ENCODE measurements around the gene FBXO42. TPM values are rescaled to one million over a fixed set of nuclear protein-coding genes. Genes with fewer than 3 reads are reported as not detected.

The FBXO42 gene
- 14.8 and 17.7 TPM in 2 replicates for total RNA-seq
- polyA plus RNA-seq (2012) = 14.9 TPM

- DNase-seq (ENCODE audit: low read depth) = peak; percentile 93
Measured at GRCh38 chr1:16351994-16352841, at the start of gene FBXO42. FBXO42 (minus strand) TSS chr1:16352480; CDS start chr1:16315418, 37,062 bp downstream.

- peak; percentile 93 for DNase-seq (ENCODE audit: low read depth)
Measured at GRCh38 chr1:16398371-16398953, 46.2 kb upstream of the FBXO42 start.

- DNase-seq (ENCODE audit: low read depth) = no peak
Measured at GRCh38 chr1:16397120-16397519, 44.8 kb upstream of the FBXO42 start.

GRCh38 chr1:16396591-16396990, 44.3 kb upstream of the FBXO42 start:
- peak; percentile 92 for DNase-seq (ENCODE audit: low read depth)

- DNase-seq (ENCODE audit: low read depth) = no peak
Measured at GRCh38 chr1:16394977-16395376, 42.7 kb upstream of the FBXO42 start.

- no peak for DNase-seq (ENCODE audit: low read depth)
Measured at GRCh38 chr1:16393570-16394521, 41.6 kb upstream of the FBXO42 start.

- DNase-seq (ENCODE audit: low read depth) = no peak
Measured at GRCh38 chr1:16392740-16393569, 40.7 kb upstream of the FBXO42 start.

GRCh38 chr1:16391411-16391810, 39.1 kb upstream of the FBXO42 start:
- peak; percentile 96 for DNase-seq (ENCODE audit: low read depth)

GRCh38 chr1:16387201-16388188, 35.2 kb upstream of the FBXO42 start:
- no peak for DNase-seq (ENCODE audit: low read depth)

GRCh38 chr1:16386454-16387113, 34.3 kb upstream of the FBXO42 start:
- DNase-seq (ENCODE audit: low read depth) = peak; percentile 95

- no peak for DNase-seq (ENCODE audit: low read depth)
Measured at GRCh38 chr1:16385659-16386453, 33.6 kb upstream of the FBXO42 start.

GRCh38 chr1:16383888-16384287, 31.6 kb upstream of the FBXO42 start:
- DNase-seq (ENCODE audit: low read depth) = no peak

GRCh38 chr1:16380868-16381267, 28.6 kb upstream of the FBXO42 start:
- DNase-seq (ENCODE audit: low read depth) = no peak

GRCh38 chr1:16378443-16378842, 26.2 kb upstream of the FBXO42 start:
- DNase-seq (ENCODE audit: low read depth) = no peak

GRCh38 chr1:16376971-16377370, 24.7 kb upstream of the FBXO42 start:
- DNase-seq (ENCODE audit: low read depth) = no peak

GRCh38 chr1:16375521-16376340, 23.5 kb upstream of the FBXO42 start:
- DNase-seq (ENCODE audit: low read depth) = no peak

- DNase-seq (ENCODE audit: low read depth) = no peak
Measured at GRCh38 chr1:16374266-16374665, 22.0 kb upstream of the FBXO42 start.
